Keratinocyte (primary cell): Measurements from ENCODE around the gene AKAP6. TPM values are rescaled to one million over a fixed set of nuclear protein-coding genes. Genes with fewer than 3 reads are reported as not detected.
A peak's percentile ranks its signal among the peaks of the same experiment; 100 is the strongest.

Experiments used
- DNase-seq: peaks from one replicate; pipeline ENCODE4 v3.0.0-alpha.2; 2011; ENCODE audit warnings: low read depth, missing footprints, low spot score
- FAIRE-seq: peaks from 2 replicates; lab custom pipeline; 2011; peaks lifted over from hg19 to GRCh38; lab: Jason Lieb, UNC
- H2AFZ ChIP-seq: 2 replicates; pipeline ENCODE4 v1.6.0; 2012; ENCODE audit warnings: low read length, control low read depth, inconsistent platforms; ENCODE audit not compliant: control insufficient read depth
- H3K27ac ChIP-seq: 2 replicates; pipeline ENCODE4 v1.5.1; 2011; ENCODE audit warnings: low read length; ENCODE audit not compliant: control insufficient read depth, insufficient read depth
- H3K27me3 ChIP-seq: 3 replicates; pipeline ENCODE4 v1.6.0; 2011; ENCODE audit warnings: low read length; ENCODE audit not compliant: control insufficient read depth, insufficient read depth; ENCODE audit errors: extremely low read depth
- H3K36me3 ChIP-seq, 2 experiments: 2 replicates in 1 of 2; 3 replicates in 1 of 2; pipeline ENCODE4 v1.5.1; 2011; ENCODE audit warnings: low read length in 2 of 2, mild to moderate bottlenecking in 1 of 2; ENCODE audit not compliant: control insufficient read depth in 2 of 2, insufficient read depth in 2 of 2; ENCODE audit errors: extremely low read depth in 1 of 2
- H3K4me1 ChIP-seq: 3 replicates; pipeline ENCODE4 v1.5.1; 2011; ENCODE audit warnings: low read length; ENCODE audit not compliant: control insufficient read depth, insufficient read depth; ENCODE audit errors: extremely low read depth
- H3K4me2 ChIP-seq: 3 replicates; pipeline ENCODE4 v1.6.0; 2011; ENCODE audit warnings: low read depth, low read length; ENCODE audit not compliant: control insufficient read depth, insufficient read depth; ENCODE audit errors: extremely low read depth
- H3K4me3 ChIP-seq, 3 experiments: fragments of 200-600 bp in 1 of 3; sonication (generic) in 1 of 3; 2 replicates in 2 of 3; 3 replicates in 1 of 3; pipeline ENCODE4 v1.5.1; 2011 to 2016; ENCODE audit warnings: low read length in 3 of 3, mild to moderate bottlenecking in 3 of 3, control low read depth in 2 of 3, inconsistent platforms in 1 of 3, low read depth in 1 of 3, mixed read lengths in 1 of 3, mixed run types in 1 of 3, moderate library complexity in 1 of 3; ENCODE audit not compliant: control insufficient read depth in 2 of 3, insufficient read depth in 2 of 3; ENCODE audit errors: extremely low read depth in 1 of 3
- H3K79me2 ChIP-seq: 2 replicates; pipeline ENCODE4 v1.6.0; 2012; ENCODE audit warnings: low read length; ENCODE audit not compliant: control insufficient read depth, insufficient read depth
- H3K9ac ChIP-seq: 3 replicates; pipeline ENCODE4 v1.6.0; 2011; ENCODE audit warnings: low read length; ENCODE audit not compliant: control insufficient read depth, insufficient read depth; ENCODE audit errors: extremely low read depth
- H3K9me1 ChIP-seq: 3 replicates; pipeline ENCODE4 v1.6.0; 2011; ENCODE audit warnings: low read length; ENCODE audit not compliant: control insufficient read depth, insufficient read depth; ENCODE audit errors: extremely low read depth
- H3K9me3 ChIP-seq: 2 replicates; pipeline ENCODE4 v1.5.1; 2012; ENCODE audit warnings: low read depth, low read length; ENCODE audit not compliant: control insufficient read depth
- H4K20me1 ChIP-seq: 3 replicates; pipeline ENCODE4 v1.6.0; 2011; ENCODE audit warnings: low read length; ENCODE audit not compliant: control insufficient read depth, insufficient read depth; ENCODE audit errors: extremely low read depth
- EZH2 ChIP-seq: IDR thresholded peaks from one replicate; pipeline ENCODE4 v1.6.1; 2012; ENCODE audit warnings: inconsistent platforms, mild to moderate bottlenecking, low read length, moderate library complexity
- dilution Hi-C: fragments of 300-500 bp; cut with MboI; formaldehyde crosslinking; loops from one replicate; pipeline ENCODE4 v1.7.0; 2020; ENCODE audit warnings: low sequenced_read_pairs; ENCODE audit not compliant: extremely low pct_ligation_motif_present
- polyA plus RNA-seq, 5 experiments: library from polyadenylated mRNA; depleted of rRNA in 3 of 5; stranded (reverse) in 3 of 5; stranded (forward) in 1 of 5; unstranded in 1 of 5; fragments of >200 nt; gene quantifications; 1 replicate in 1 of 5; 2 replicates in 3 of 5; 3 replicates in 1 of 5; pipeline versions ENCODE4 v1.2.1 to v1.2.3, GENCODE V29; 2011 to 2012; ENCODE audit warnings: missing spikeins in 2 of 5, low read depth in 1 of 5, low replicate concordance in 1 of 5
- TF ChIP-seq, protein P1 (sequence below), 3 experiments: IDR thresholded peaks in 1 of 3; conservative IDR thresholded peaks in 1 of 3; optimal IDR thresholded peaks in 1 of 3; 2 replicates in 2 of 3; 3 replicates in 1 of 3; pipeline versions ENCODE3 to v1.5.1; 2011; ENCODE audit warnings: low read length in 3 of 3, mild to moderate bottlenecking in 3 of 3, moderate library complexity in 2 of 3, control low read depth in 1 of 3, inconsistent platforms in 1 of 3; ENCODE audit not compliant: insufficient read depth in 2 of 3; ENCODE audit errors: extremely low read depth in 1 of 3

Gene AKAP6
- polyA plus RNA-seq, 1 donor (not counting 4 experiments of a cell fraction or from before 2014, with no cell fraction given): 2.0 TPM

DNA sequence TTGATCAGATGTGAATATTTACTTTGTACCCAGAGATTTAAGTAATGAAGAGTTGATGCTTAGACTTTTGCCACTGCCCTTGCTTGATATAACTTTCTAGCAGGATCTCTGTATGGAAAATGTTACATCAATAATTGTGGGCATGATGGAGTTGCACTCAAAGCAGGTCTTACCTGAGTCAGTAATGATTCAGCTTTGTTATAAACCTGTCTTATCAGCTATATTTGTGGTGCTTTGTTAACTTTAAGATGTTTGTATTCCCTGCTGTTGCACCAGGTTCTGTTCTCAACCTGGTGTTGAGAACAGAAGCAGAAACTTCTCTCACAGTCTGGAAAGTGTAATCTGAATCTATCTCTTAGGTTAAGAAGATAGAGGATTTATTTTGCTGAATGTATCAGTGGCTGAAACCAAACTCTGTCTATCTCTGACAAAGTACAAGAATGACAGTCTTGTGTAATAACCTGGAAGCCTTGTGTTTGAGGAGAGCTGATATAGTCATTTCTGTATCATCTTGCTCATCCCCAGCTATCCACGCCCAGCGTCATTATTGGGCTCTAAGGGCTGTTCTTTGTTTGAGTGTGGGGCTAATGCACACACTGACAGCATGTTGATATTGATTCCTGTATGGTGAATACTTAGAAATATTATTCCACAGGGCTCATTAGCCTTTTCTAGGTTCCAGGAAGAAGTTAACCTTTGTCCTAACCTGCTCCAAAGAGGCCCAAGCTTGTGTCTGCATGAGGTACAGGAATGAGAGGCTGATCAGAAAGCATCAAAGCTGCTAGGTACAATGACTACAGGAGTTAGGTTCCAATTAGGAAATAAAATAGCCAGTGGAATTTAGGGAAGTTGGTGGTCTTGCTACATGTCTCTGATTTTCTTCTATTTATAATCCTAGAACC, 3.6 kb downstream of the AKAP6 start:
- Histone ChIP-seq H3K79me2 (no peaks in the 10 kb centered on the region), H2AFZ (peak overlapping the region; percentile 4), H3K36me3 (no peaks in the 10 kb centered on the region), H4K20me1 (no peaks in the 10 kb centered on the region), H3K27me3 (no peaks in the 10 kb centered on the region), H3K4me2 (peak overlapping the region; percentile 62), H3K9me3 (no peaks in the 10 kb centered on the region), H3K4me3 (no peak overlapping the region), H3K9ac (peak overlapping the region; percentile 36), H3K27ac (peak overlapping the region; percentile 73), H3K9me1 (no peaks in the 10 kb centered on the region), H3K4me1 (peaks cover 29% of the 10 kb centered on the region)
- peak; percentile 83 for FAIRE-seq
- dilution Hi-C loops: no loop called here
- DNase-seq: no peak
- TF ChIP-seq, protein P1, sequence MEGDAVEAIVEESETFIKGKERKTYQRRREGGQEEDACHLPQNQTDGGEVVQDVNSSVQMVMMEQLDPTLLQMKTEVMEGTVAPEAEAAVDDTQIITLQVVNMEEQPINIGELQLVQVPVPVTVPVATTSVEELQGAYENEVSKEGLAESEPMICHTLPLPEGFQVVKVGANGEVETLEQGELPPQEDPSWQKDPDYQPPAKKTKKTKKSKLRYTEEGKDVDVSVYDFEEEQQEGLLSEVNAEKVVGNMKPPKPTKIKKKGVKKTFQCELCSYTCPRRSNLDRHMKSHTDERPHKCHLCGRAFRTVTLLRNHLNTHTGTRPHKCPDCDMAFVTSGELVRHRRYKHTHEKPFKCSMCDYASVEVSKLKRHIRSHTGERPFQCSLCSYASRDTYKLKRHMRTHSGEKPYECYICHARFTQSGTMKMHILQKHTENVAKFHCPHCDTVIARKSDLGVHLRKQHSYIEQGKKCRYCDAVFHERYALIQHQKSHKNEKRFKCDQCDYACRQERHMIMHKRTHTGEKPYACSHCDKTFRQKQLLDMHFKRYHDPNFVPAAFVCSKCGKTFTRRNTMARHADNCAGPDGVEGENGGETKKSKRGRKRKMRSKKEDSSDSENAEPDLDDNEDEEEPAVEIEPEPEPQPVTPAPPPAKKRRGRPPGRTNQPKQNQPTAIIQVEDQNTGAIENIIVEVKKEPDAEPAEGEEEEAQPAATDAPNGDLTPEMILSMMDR (optimal IDR thresholded peaks at IDR 0.05 in 1 of 3, IDR thresholded peaks at IDR 0.05 in 1 of 3, conservative IDR thresholded peaks at IDR 0.05 in 1 of 3; ENCODE audit: extremely low read depth in 1 of 3, insufficient read depth in 2 of 3, low read length in 3 of 3): no peak
- no peak for TF ChIP-seq EZH2

DNA sequence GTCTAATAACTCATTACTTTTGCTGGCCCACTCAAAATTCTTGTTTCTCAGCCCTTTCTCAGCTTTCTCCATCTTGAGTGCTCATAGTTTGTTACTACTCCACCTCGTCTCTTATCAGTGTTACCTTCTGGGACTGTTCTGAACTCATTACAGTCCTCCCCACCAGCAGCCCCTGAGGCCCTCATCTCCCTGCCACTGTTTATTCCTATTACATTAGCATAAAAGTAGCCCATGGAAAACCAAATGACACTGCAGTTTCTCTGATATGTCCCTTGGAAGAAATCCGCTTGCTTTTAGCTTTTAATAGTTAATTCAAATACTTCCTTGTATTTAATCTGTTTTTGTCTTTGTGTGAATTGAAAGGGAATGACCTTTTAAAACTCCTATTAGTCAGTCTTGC, 7.6 kb downstream of the AKAP6 start:
- Histone ChIP-seq H4K20me1 (no peaks in the 10 kb centered on the region), H3K27ac (no peak overlapping the region), H3K27me3 (no peaks in the 10 kb centered on the region), H3K9me3 (no peaks in the 10 kb centered on the region), H3K4me2 (no peak overlapping the region), H3K4me1 (peaks cover 23% of the 10 kb centered on the region), H3K9ac (no peak overlapping the region), H3K9me1 (no peaks in the 10 kb centered on the region), H3K36me3 (no peaks in the 10 kb centered on the region), H2AFZ (no peak overlapping the region), H3K79me2 (no peaks in the 10 kb centered on the region), H3K4me3 (no peak overlapping the region)
- FAIRE-seq (no peak), DNase-seq (no peak)
- dilution Hi-C loops: no loop called here
- TF ChIP-seq EZH2: no peak
- TF ChIP-seq, protein P1 (optimal IDR thresholded peaks at IDR 0.05 in 1 of 3, IDR thresholded peaks at IDR 0.05 in 1 of 3, conservative IDR thresholded peaks at IDR 0.05 in 1 of 3; ENCODE audit: extremely low read depth in 1 of 3, insufficient read depth in 2 of 3, low read length in 3 of 3): no peak
